ENCODE data around the gene SRRM2. TPM values are rescaled to one million over a fixed set of nuclear protein-coding genes. Genes with fewer than 3 reads are reported as not detected.

The SRRM2 gene
- total RNA-seq, 2 experiments from 2014 or later, result 460 to 507 TPM

GRCh38 chr16:2756288-2757015 lies 4.0 kb downstream of the SRRM2 start:
- peak overlapping the region; percentile 54 for H3K27ac Mint-ChIP-seq
- no peaks in the 10 kb centered on the region for H3K9me3 Mint-ChIP-seq
- DNase-seq, result no peak
- peaks cover 53% of the 10 kb centered on the region for H3K4me1 Mint-ChIP-seq
- peak overlapping the region; percentile 29 for H3K4me3 Mint-ChIP-seq
- H3K36me3 Mint-ChIP-seq, result peaks cover 80% of the 10 kb centered on the region
- no peaks in the 10 kb centered on the region for H3K27me3 Mint-ChIP-seq

GRCh38 chr16:2757344-2757743 lies 4.9 kb downstream of the SRRM2 start:
- Mint-ChIP-seq H3K4me1 (peaks cover 52% of the 10 kb centered on the region), H3K27me3 (no peaks in the 10 kb centered on the region), H3K36me3 (peaks cover 83% of the 10 kb centered on the region), H3K27ac (peak overlapping the region; percentile 54), H3K9me3 (no peaks in the 10 kb centered on the region), H3K4me3 (no peak overlapping the region)
- no peak for DNase-seq

GRCh38 chr16:2761472-2761871 lies 9.0 kb downstream of the SRRM2 start:
- peaks cover 29% of the 10 kb centered on the region for H3K4me1 Mint-ChIP-seq
- no peak overlapping the region for H3K4me3 Mint-ChIP-seq
- no peaks in the 10 kb centered on the region for H3K27me3 Mint-ChIP-seq
- peak overlapping the region; percentile 17 for H3K27ac Mint-ChIP-seq
- no peaks in the 10 kb centered on the region for H3K9me3 Mint-ChIP-seq
- no peak for DNase-seq
- H3K36me3 Mint-ChIP-seq, result peaks cover 85% of the 10 kb centered on the region

- peak overlapping the region; percentile 49 for H3K27ac Mint-ChIP-seq
- no peak overlapping the region for H3K4me3 Mint-ChIP-seq
- DNase-seq, result no peak
- peaks cover 23% of the 10 kb centered on the region for H3K4me1 Mint-ChIP-seq
- H3K27me3 Mint-ChIP-seq, result no peaks in the 10 kb centered on the region
- H3K36me3 Mint-ChIP-seq, result peaks cover 82% of the 10 kb centered on the region
- H3K9me3 Mint-ChIP-seq, result no peaks in the 10 kb centered on the region
These were observed 9.6 kb downstream of the SRRM2 start for GRCh38 chr16:2761886-2762583.

- H3K9me3 Mint-ChIP-seq, result no peaks in the 10 kb centered on the region
- H3K4me3 Mint-ChIP-seq, result no peak overlapping the region
- DNase-seq, result no peak
- peaks cover 79% of the 10 kb centered on the region for H3K36me3 Mint-ChIP-seq
- H3K27ac Mint-ChIP-seq, result peak overlapping the region; percentile 49
- H3K4me1 Mint-ChIP-seq, result peaks cover 19% of the 10 kb centered on the region
- H3K27me3 Mint-ChIP-seq, result no peaks in the 10 kb centered on the region
These were observed 10.3 kb downstream of the SRRM2 start for GRCh38 chr16:2762711-2763110.

- H3K27me3 Mint-ChIP-seq, result no peaks in the 10 kb centered on the region
- DNase-seq, result no peak
- peaks cover 21% of the 10 kb centered on the region for H3K4me1 Mint-ChIP-seq
- peak overlapping the region; percentile 19 for H3K27ac Mint-ChIP-seq
- peaks cover 79% of the 10 kb centered on the region for H3K36me3 Mint-ChIP-seq
- no peak overlapping the region for H3K4me3 Mint-ChIP-seq
- no peaks in the 10 kb centered on the region for H3K9me3 Mint-ChIP-seq
These were observed 10.7 kb downstream of the SRRM2 start for GRCh38 chr16:2763173-2763572.

- DNase-seq, result no peak
- peak overlapping the region; percentile 32 for H3K27ac Mint-ChIP-seq
- H3K4me1 Mint-ChIP-seq, result peaks cover 11% of the 10 kb centered on the region
- H3K27me3 Mint-ChIP-seq, result no peaks in the 10 kb centered on the region
- H3K9me3 Mint-ChIP-seq, result no peaks in the 10 kb centered on the region
- no peak overlapping the region for H3K4me3 Mint-ChIP-seq
- peaks cover 71% of the 10 kb centered on the region for H3K36me3 Mint-ChIP-seq
These were observed 12.3 kb downstream of the SRRM2 start for GRCh38 chr16:2764718-2765117.

GRCh38 chr16:2765462-2766404 lies 13.3 kb downstream of the SRRM2 start:
- Mint-ChIP-seq H3K27ac (peak overlapping the region; percentile 54), H3K4me1 (peaks cover 5% of the 10 kb centered on the region), H3K9me3 (no peaks in the 10 kb centered on the region), H3K4me3 (no peak overlapping the region), H3K27me3 (no peaks in the 10 kb centered on the region), H3K36me3 (peaks cover 66% of the 10 kb centered on the region)
- DNase-seq, result no peak

GRCh38 chr16:2766430-2767139 lies 14.1 kb downstream of the SRRM2 start:
- Mint-ChIP-seq H3K36me3 (peaks cover 57% of the 10 kb centered on the region), H3K4me1 (peaks cover 5% of the 10 kb centered on the region), H3K27ac (peak overlapping the region; percentile 26), H3K9me3 (no peaks in the 10 kb centered on the region), H3K27me3 (no peaks in the 10 kb centered on the region), H3K4me3 (no peak overlapping the region)
- no peak for DNase-seq

GRCh38 chr16:2767140-2767731 lies 14.8 kb downstream of the SRRM2 start:
- no peaks in the 10 kb centered on the region for H3K9me3 Mint-ChIP-seq
- no peaks in the 10 kb centered on the region for H3K27me3 Mint-ChIP-seq
- H3K4me1 Mint-ChIP-seq, result peaks cover 7% of the 10 kb centered on the region
- H3K36me3 Mint-ChIP-seq, result peaks cover 53% of the 10 kb centered on the region
- no peak overlapping the region for H3K27ac Mint-ChIP-seq
- H3K4me3 Mint-ChIP-seq, result no peak overlapping the region
- no peak for DNase-seq

GRCh38 chr16:2767891-2768290 lies 15.5 kb downstream of the SRRM2 start:
- no peak overlapping the region for H3K27ac Mint-ChIP-seq
- H3K4me1 Mint-ChIP-seq, result peaks cover 8% of the 10 kb centered on the region
- no peaks in the 10 kb centered on the region for H3K27me3 Mint-ChIP-seq
- peaks cover 50% of the 10 kb centered on the region for H3K36me3 Mint-ChIP-seq
- H3K4me3 Mint-ChIP-seq, result no peak overlapping the region
- no peak for DNase-seq
- no peaks in the 10 kb centered on the region for H3K9me3 Mint-ChIP-seq

- peaks cover 8% of the 10 kb centered on the region for H3K4me1 Mint-ChIP-seq
- H3K36me3 Mint-ChIP-seq, result peaks cover 44% of the 10 kb centered on the region
- no peak overlapping the region for H3K27ac Mint-ChIP-seq
- H3K27me3 Mint-ChIP-seq, result no peaks in the 10 kb centered on the region
- H3K4me3 Mint-ChIP-seq, result no peak overlapping the region
- no peak for DNase-seq
- no peaks in the 10 kb centered on the region for H3K9me3 Mint-ChIP-seq
These were observed 16.1 kb downstream of the SRRM2 start for GRCh38 chr16:2768403-2769089.

GRCh38 chr16:2769100-2769529 lies 16.7 kb downstream of the SRRM2 start:
- Mint-ChIP-seq H3K4me1 (peaks cover 8% of the 10 kb centered on the region), H3K9me3 (no peaks in the 10 kb centered on the region), H3K4me3 (no peak overlapping the region), H3K27ac (no peak overlapping the region), H3K27me3 (no peaks in the 10 kb centered on the region), H3K36me3 (peaks cover 39% of the 10 kb centered on the region)
- DNase-seq, result no peak

GRCh38 chr16:2769675-2770056 lies 17.2 kb downstream of the SRRM2 start:
- no peaks in the 10 kb centered on the region for H3K27me3 Mint-ChIP-seq
- no peaks in the 10 kb centered on the region for H3K9me3 Mint-ChIP-seq
- H3K4me3 Mint-ChIP-seq, result no peak overlapping the region
- no peak for DNase-seq
- H3K36me3 Mint-ChIP-seq, result peaks cover 38% of the 10 kb centered on the region
- peaks cover 10% of the 10 kb centered on the region for H3K4me1 Mint-ChIP-seq
- peak overlapping the region; percentile 16 for H3K27ac Mint-ChIP-seq
